ENCODE results near the gene RRP7A. TPM values are rescaled to one million over a fixed set of nuclear protein-coding genes. Genes with fewer than 3 reads are reported as not detected.

RRP7A gene, protein sequence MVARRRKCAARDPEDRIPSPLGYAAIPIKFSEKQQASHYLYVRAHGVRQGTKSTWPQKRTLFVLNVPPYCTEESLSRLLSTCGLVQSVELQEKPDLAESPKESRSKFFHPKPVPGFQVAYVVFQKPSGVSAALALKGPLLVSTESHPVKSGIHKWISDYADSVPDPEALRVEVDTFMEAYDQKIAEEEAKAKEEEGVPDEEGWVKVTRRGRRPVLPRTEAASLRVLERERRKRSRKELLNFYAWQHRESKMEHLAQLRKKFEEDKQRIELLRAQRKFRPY
- total RNA-seq (2016; rRNA removed; fragmentation: Illumina TruSeq; extraction: Trizol) (41.6 and 48.6 TPM in 2 replicates), polyA plus RNA-seq (2011; rRNA removed) (13.8 and 15.3 TPM in 2 replicates), polyA minus RNA-seq (2011; rRNA and poly(A)+ RNA removed; ENCODE audit: low replicate concordance) (15.8 and 23.5 TPM in 2 replicates), Bru-seq, nascent RNA (percentile 85 among the genes with signal in this experiment), BruChase-seq, experiment 1, labeled RNA remaining after a 6-hour chase (percentile 86 among the genes with signal in this experiment), BruChase-seq, experiment 2, labeled RNA remaining after a 2-hour chase (percentile 89 among the genes with signal in this experiment)
- 6.9 and 8.5 TPM in 2 replicates for total RNA-seq (2016; cell fraction: cytosol; rRNA removed; fragmentation: Illumina TruSeq; extraction: Trizol; ENCODE audit: low read depth)
- 45.2 and 47.7 TPM in 2 replicates for total RNA-seq (2016; cell fraction: insoluble cytoplasmic fraction; rRNA removed; fragmentation: Illumina TruSeq; extraction: Trizol)
- total RNA-seq (2016; cell fraction: membrane; rRNA removed; fragmentation: Illumina TruSeq; extraction: Trizol) = 19.1 and 19.5 TPM in 2 replicates
- 21.2 and 24.0 TPM in 2 replicates for total RNA-seq (2016; cell fraction: nucleus; rRNA removed; fragmentation: Illumina TruSeq; extraction: Trizol)
- 11.4 and 15.1 TPM in 2 replicates for polyA plus RNA-seq (2011; cell fraction: cytosol; rRNA removed)
- 9.3 and 9.5 TPM in 2 replicates for polyA plus RNA-seq (2011; cell fraction: nucleus; rRNA removed)
- polyA plus RNA-seq (2012) = 12.1 and 13.0 TPM in 2 replicates
- polyA plus RNA-seq (2016; cell fraction: cytosol; fragmentation: Illumina TruSeq; extraction: Trizol; ENCODE audit: low read depth) = 6.2 and 6.7 TPM in 2 replicates
- polyA plus RNA-seq (2016; cell fraction: insoluble cytoplasmic fraction; fragmentation: Illumina TruSeq; extraction: Trizol; ENCODE audit: low read depth) = 42.1 and 48.9 TPM in 2 replicates
- polyA plus RNA-seq (2016; cell fraction: membrane; fragmentation: Illumina TruSeq; extraction: Trizol; ENCODE audit: low read depth) = 12.1 and 12.4 TPM in 2 replicates
- 46.5 and 46.7 TPM in 2 replicates for polyA plus RNA-seq (2016; cell fraction: nucleus; fragmentation: Illumina TruSeq; extraction: Trizol; ENCODE audit: insufficient read depth, low read depth)
- polyA minus RNA-seq (2011; cell fraction: cytosol; rRNA and poly(A)+ RNA removed) = 6.8 and 7.3 TPM in 2 replicates
- polyA minus RNA-seq (2011; cell fraction: nucleus; rRNA and poly(A)+ RNA removed) = 10.4 and 12.2 TPM in 2 replicates
- long read RNA-seq, experiment 1, transcript RRP7A-201 (7 exons, 3,801 nt) = major isoform, 78 of 97 reads
- long read RNA-seq, experiment 1, partial matches to known transcripts = 5 of 97 reads
- long read RNA-seq, experiment 1, other reads (novel, unspliced or antisense) = 14 of 97 reads
- long read RNA-seq, experiment 2, transcript RRP7A-201 (7 exons, 3,801 nt) = major isoform, 53 of 155 reads
- long read RNA-seq, experiment 2, partial matches to known transcripts = 36 of 155 reads
- long read RNA-seq, experiment 2, other reads (novel, unspliced or antisense) = 66 of 155 reads

- peak; percentile 74 for DNase-seq (ENCODE audit: low spot score)
- Histone ChIP-seq H4K20me1 (ENCODE audit: insufficient read depth, low read length) (peaks cover 5% of the 10 kb centered on the region; the same call in 1 of the 2 replicates), H3K4me1 (ENCODE audit: insufficient read depth, low read length) (peaks cover 56% of the 10 kb centered on the region), H3K4me2 (ENCODE audit: low read depth, low read length) (peak within 1 kb of the TSS; percentile 93), H3K4me3 (replicated peaks in 1 of 3; ENCODE audit: insufficient read depth in 1 of 3, low read depth in 2 of 3, low read length in 3 of 3) (peak within 1 kb of the TSS; percentile 59 to 83 (median 76)), H3K27me3 (ENCODE audit: control insufficient read depth in 1 of 2, insufficient read depth in 2 of 2, low read length in 2 of 2) (no peaks in the 10 kb centered on the region; a peak in 1 of 5 replicates), H3K27ac (ENCODE audit: extremely low read length, insufficient read depth, low read length) (peak within 1 kb of the TSS; percentile 86), H2AFZ (ENCODE audit: low read length) (peak within 1 kb of the TSS; percentile 10), H3K79me2 (ENCODE audit: insufficient read depth, low read length) (peaks cover 11% of the 10 kb centered on the region), H3K9ac (ENCODE audit: insufficient read depth, low read depth, low read length) (peak within 1 kb of the TSS; percentile 84), H3K9me3 (ENCODE audit: low read length) (no peaks in the 10 kb centered on the region), H3K36me3 (replicated peaks in 1 of 2; ENCODE audit: control insufficient read depth in 1 of 2, insufficient read depth in 2 of 2, low read length in 2 of 2) (peaks cover 7 to 10% of the 10 kb centered on the region in 2 experiments; a peak in 3 of 5 replicates)
- WGBS (ENCODE audit: low lambda C conversion rate) = 0% methylated on average over 26 of the region's 65 CpGs
- peak; percentile 73 for ATAC-seq
- ChIA-PET CTCF (ENCODE audit: low intra/inter-chr PET ratio, low total read pairs) (no interaction called here), POLR2A (interaction anchor here (1.0 to 2.5 kb wide), 3 partner anchors 14 to 95 kb away, joined by 3 to 13 read pairs (median 9); partner anchors contain the start of gene POLDIP3)
- intact Hi-C loops (cut with micrococcal nuclease; ENCODE audit: unreplicated experiment) = loop anchor here (10.0 kb wide), 1 partner anchor 95 kb away; the partner anchor contains the start of gene POLDIP3
- in situ Hi-C loops (cut with HindIII; ENCODE audit: extremely low pct_ligation_motif_present, low pct_unique_long_range_greater_than_20kb) = no loop called here
- FAIRE-seq = peak; percentile 64
- BruUV-seq (replicated peaks) = TSS peak; percentile 76
- TF ChIP-seq ZNF879 (CRISPR knock-in tag; IDR thresholded peaks at IDR 0.05) (no peak), ZBTB44 (CRISPR knock-in tag; IDR thresholded peaks at IDR 0.05) (no peak), ZBTB3 (CRISPR knock-in tag; IDR thresholded peaks at IDR 0.05; ENCODE audit: borderline replicate concordance, low read depth) (no peak), MIER3 (CRISPR knock-in tag; IDR thresholded peaks at IDR 0.05; ENCODE audit: borderline replicate concordance) (no peak), NFE2L2 (IDR thresholded peaks at IDR 0.05; ENCODE audit: low read length) (no peak), NBN (conservative IDR thresholded peaks at IDR 0.05) (no peak)
- TF ChIP-seq, protein P1, sequence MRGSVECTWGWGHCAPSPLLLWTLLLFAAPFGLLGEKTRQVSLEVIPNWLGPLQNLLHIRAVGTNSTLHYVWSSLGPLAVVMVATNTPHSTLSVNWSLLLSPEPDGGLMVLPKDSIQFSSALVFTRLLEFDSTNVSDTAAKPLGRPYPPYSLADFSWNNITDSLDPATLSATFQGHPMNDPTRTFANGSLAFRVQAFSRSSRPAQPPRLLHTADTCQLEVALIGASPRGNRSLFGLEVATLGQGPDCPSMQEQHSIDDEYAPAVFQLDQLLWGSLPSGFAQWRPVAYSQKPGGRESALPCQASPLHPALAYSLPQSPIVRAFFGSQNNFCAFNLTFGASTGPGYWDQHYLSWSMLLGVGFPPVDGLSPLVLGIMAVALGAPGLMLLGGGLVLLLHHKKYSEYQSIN (CRISPR knock-in tag; IDR thresholded peaks at IDR 0.05; ENCODE audit: borderline replicate concordance) = no peak
- TF ChIP-seq, protein P2, sequence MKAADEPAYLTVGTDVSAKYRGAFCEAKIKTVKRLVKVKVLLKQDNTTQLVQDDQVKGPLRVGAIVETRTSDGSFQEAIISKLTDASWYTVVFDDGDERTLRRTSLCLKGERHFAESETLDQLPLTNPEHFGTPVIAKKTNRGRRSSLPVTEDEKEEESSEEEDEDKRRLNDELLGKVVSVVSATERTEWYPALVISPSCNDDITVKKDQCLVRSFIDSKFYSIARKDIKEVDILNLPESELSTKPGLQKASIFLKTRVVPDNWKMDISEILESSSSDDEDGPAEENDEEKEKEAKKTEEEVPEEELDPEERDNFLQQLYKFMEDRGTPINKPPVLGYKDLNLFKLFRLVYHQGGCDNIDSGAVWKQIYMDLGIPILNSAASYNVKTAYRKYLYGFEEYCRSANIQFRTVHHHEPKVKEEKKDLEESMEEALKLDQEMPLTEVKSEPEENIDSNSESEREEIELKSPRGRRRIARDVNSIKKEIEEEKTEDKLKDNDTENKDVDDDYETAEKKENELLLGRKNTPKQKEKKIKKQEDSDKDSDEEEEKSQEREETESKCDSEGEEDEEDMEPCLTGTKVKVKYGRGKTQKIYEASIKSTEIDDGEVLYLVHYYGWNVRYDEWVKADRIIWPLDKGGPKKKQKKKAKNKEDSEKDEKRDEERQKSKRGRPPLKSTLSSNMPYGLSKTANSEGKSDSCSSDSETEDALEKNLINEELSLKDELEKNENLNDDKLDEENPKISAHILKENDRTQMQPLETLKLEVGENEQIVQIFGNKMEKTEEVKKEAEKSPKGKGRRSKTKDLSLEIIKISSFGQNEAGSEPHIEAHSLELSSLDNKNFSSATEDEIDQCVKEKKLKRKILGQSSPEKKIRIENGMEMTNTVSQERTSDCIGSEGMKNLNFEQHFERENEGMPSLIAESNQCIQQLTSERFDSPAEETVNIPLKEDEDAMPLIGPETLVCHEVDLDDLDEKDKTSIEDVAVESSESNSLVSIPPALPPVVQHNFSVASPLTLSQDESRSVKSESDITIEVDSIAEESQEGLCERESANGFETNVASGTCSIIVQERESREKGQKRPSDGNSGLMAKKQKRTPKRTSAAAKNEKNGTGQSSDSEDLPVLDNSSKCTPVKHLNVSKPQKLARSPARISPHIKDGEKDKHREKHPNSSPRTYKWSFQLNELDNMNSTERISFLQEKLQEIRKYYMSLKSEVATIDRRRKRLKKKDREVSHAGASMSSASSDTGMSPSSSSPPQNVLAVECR (CRISPR knock-in tag; IDR thresholded peaks at IDR 0.05; ENCODE audit: borderline replicate concordance) = peak; percentile 66
Measured at GRCh38 chr22:42519525-42520401, at the start of gene RRP7A. TSS of gene RRP7A (minus strand) at chr22:42519796. CDS start at chr22:42519786, 10 bp downstream.
